Activated naive CD4-positive, alpha-beta T cell treated with anti-CD3 and anti-CD28 coated beads, Interleukin-2, amount 50 U/mL, for 24 hours (primary cell): Measurements from ENCODE around the gene ACAP2.
"Not testable (repeated sequence)": the region's sequence is repeated elsewhere in the genome, so short reads cannot be mapped to it uniquely, and the experiment has no call there.

Experiments
- H3K27ac Mint-ChIP-seq: one replicate; pipeline ENCODE4 v1.8.0; 2021; ENCODE audit warnings: mild to moderate bottlenecking, mixed read lengths
- H3K27me3 Mint-ChIP-seq: one replicate; pipeline ENCODE4 v1.8.0; 2021; ENCODE audit warnings: mixed read lengths
- H3K36me3 Mint-ChIP-seq: one replicate; pipeline ENCODE4 v1.8.0; 2021; ENCODE audit warnings: mixed read lengths
- H3K4me1 Mint-ChIP-seq: one replicate; pipeline ENCODE4 v1.8.0; 2021; ENCODE audit warnings: mixed read lengths
- H3K4me3 Mint-ChIP-seq: one replicate; pipeline ENCODE4 v1.8.0; 2021; ENCODE audit warnings: mild to moderate bottlenecking, mixed read lengths
- H3K9me3 Mint-ChIP-seq: one replicate; pipeline ENCODE4 v1.8.0; 2021; ENCODE audit warnings: mixed read lengths

Gene ACAP2

DNA sequence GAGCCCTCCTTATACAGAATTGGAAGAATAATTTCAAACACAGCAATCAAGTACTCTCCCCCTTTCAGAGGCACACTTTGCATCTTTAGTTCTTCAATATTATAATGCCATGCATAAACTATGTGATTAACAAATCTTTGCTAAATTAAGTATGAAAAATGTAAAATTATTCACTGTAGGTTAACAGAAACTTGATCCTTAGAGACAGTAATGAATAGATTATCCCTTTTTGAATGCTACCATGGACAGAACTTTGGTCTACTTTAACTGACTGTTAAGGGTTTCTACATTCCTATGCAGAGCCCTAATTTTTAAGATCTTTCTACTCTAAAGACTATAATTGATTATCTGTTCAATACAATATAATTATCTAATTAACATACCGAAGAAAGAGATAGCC lies 146.2 kb downstream of the ACAP2 start:
- no peak overlapping the region for H3K27ac Mint-ChIP-seq
- H3K36me3 Mint-ChIP-seq = peaks cover 6% of the 10 kb centered on the region
- no peaks in the 10 kb centered on the region for H3K27me3 Mint-ChIP-seq
- H3K4me1 Mint-ChIP-seq = peaks cover 3% of the 10 kb centered on the region
- no peaks in the 10 kb centered on the region for H3K9me3 Mint-ChIP-seq
- H3K4me3 Mint-ChIP-seq = no peak overlapping the region

DNA sequence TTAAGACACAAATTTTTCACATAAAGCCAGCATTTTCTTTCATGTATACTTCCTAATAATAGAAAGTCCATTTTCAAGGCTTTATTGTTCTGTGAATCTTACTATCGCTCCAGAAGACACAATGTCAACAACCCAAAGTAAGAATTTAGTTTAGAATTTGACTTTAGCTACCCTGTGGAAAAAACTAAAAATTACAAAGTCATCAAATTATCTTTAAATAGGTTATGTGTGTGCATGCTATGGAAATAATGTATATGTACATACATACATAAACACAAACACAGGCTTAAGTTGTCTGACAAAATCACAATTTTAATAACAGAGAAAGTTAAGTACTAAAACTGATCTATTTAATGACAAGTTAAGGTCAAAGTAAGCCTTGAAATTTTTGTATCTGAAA lies 151.7 kb downstream of the ACAP2 start:
- Mint-ChIP-seq H3K4me1 (no peaks in the 10 kb centered on the region), H3K9me3 (no peaks in the 10 kb centered on the region), H3K4me3 (no peak overlapping the region), H3K27me3 (no peaks in the 10 kb centered on the region), H3K27ac (no peak overlapping the region), H3K36me3 (peaks cover 10% of the 10 kb centered on the region)

DNA sequence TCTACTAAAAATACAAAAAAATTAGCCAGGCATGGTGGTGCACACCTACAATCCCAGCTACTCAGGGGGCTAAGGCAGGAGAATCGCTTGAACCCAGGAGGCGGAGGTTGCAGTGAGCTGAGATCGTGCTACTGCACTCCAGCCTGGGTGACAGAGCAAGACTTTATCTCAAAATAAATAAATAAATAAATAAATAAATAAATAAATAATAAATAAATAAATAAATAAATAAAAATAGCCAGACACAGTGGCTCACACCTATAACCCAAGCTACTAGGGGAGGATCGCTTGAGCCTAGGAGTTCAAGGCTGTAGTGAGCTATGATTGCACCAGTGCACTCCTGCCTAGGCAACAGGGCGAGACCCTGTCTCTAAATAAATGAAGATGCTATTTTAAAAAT lies 152.2 kb downstream of the ACAP2 start:
- not testable (repeated sequence) for H3K36me3 Mint-ChIP-seq, H3K9me3 Mint-ChIP-seq, H3K4me3 Mint-ChIP-seq, H3K27me3 Mint-ChIP-seq, H3K27ac Mint-ChIP-seq, H3K4me1 Mint-ChIP-seq

DNA sequence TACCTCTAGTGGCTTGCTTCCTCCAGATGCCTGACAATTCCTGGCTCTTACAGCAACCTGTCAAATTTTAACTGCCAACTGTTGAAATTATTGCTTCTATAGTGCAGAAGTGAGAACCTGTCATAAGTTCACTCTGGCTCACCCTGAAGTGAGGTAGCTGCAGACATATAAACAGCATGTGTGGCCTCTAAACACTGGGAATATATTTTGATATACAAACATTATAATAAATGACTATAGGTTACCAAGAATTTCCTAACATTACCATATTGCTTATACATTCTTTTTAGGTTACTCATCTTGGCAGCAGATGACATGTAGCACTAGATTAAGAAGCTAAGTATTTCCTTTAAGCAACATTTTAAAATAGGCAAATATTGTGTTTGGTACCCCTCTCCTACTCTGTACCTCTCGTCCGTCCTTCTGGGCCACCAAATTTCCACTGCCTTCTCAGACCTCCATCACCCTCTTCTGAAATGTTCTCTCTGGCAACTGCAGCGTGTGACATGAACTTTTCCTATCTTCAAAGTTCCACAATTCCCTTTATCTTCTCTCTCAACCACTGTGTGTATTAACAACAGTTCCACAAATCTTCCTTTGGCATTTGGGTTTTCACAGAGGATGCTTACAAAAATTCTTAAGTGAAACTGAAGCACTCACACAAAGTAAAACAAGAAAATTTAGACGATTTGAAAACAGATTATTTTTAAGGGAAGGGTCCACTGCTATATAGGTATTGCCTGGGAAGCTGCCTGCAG lies 156.5 kb downstream of the ACAP2 start:
- peaks cover 19% of the 10 kb centered on the region for H3K4me1 Mint-ChIP-seq
- peaks cover 5% of the 10 kb centered on the region for H3K36me3 Mint-ChIP-seq
- H3K27ac Mint-ChIP-seq = no peak overlapping the region
- no peaks in the 10 kb centered on the region for H3K27me3 Mint-ChIP-seq
- H3K4me3 Mint-ChIP-seq = no peak overlapping the region
- H3K9me3 Mint-ChIP-seq = no peaks in the 10 kb centered on the region

DNA sequence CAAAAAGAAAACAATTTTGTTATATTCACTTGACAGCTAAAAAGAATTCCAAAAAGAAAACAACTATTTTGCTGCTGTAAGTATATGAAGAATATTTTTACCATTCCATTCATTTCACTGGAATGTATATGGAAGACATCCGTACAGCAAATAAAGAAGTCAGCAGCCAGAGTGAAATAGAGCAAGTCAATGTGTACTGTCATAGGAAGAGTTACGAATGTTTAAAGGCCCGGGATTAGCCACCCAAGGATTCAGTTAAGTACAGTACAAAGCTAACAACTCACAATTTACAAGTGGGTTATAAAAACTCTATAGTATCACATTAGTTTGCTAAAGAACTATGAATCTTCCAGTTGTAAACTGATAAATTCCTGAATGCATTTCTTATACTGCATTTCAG lies 157.4 kb downstream of the ACAP2 start:
- no peaks in the 10 kb centered on the region for H3K27me3 Mint-ChIP-seq
- no peak overlapping the region for H3K4me3 Mint-ChIP-seq
- no peaks in the 10 kb centered on the region for H3K9me3 Mint-ChIP-seq
- no peak overlapping the region for H3K27ac Mint-ChIP-seq
- H3K36me3 Mint-ChIP-seq = peaks cover 7% of the 10 kb centered on the region
- peaks cover 19% of the 10 kb centered on the region for H3K4me1 Mint-ChIP-seq

DNA sequence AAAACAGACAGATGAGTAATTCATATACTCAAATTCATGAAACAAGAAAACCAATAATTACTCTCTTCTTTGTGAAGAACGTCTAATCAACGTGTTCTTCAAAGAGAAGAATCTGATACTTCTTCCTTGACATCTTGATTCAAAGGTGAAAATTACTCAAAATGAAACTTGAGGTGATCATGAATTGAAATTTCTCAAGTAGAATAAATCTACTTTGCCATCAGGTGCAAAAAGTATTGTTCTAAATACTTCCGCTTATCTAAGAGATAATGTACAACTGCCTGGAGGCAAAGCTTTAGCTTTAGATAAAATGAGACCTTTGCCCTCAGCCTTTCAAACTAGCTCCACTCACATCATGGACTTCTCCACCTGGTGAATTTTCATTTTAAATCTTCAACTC lies 158.0 kb downstream of the ACAP2 start:
- Mint-ChIP-seq H3K9me3 (no peaks in the 10 kb centered on the region), H3K4me1 (peaks cover 19% of the 10 kb centered on the region), H3K27ac (no peak overlapping the region), H3K4me3 (no peak overlapping the region), H3K36me3 (peaks cover 7% of the 10 kb centered on the region), H3K27me3 (no peaks in the 10 kb centered on the region)

DNA sequence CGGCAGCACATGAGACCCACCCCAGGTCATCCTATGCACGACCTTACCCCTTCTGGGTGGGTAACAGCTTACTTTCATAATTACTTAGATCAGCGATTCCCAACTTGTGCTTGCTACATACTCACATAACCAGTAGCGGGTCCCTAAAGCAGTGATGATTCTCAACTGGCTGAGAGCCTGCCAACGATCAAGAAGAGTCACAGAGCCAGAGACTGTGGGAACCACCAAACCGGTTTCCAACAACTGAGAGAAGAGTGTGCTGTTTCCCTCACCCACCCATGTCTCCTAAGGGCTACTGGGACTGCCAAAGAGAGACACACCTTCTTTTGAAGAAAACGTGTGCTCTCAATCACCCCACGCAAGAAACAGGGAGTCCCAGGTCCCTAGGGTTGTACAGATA lies 159.9 kb downstream of the ACAP2 start:
- peaks cover 5% of the 10 kb centered on the region for H3K36me3 Mint-ChIP-seq
- H3K27me3 Mint-ChIP-seq = no peaks in the 10 kb centered on the region
- H3K27ac Mint-ChIP-seq = peak overlapping the region; percentile 23
- no peaks in the 10 kb centered on the region for H3K9me3 Mint-ChIP-seq
- peaks cover 19% of the 10 kb centered on the region for H3K4me1 Mint-ChIP-seq
- H3K4me3 Mint-ChIP-seq = no peak overlapping the region

DNA sequence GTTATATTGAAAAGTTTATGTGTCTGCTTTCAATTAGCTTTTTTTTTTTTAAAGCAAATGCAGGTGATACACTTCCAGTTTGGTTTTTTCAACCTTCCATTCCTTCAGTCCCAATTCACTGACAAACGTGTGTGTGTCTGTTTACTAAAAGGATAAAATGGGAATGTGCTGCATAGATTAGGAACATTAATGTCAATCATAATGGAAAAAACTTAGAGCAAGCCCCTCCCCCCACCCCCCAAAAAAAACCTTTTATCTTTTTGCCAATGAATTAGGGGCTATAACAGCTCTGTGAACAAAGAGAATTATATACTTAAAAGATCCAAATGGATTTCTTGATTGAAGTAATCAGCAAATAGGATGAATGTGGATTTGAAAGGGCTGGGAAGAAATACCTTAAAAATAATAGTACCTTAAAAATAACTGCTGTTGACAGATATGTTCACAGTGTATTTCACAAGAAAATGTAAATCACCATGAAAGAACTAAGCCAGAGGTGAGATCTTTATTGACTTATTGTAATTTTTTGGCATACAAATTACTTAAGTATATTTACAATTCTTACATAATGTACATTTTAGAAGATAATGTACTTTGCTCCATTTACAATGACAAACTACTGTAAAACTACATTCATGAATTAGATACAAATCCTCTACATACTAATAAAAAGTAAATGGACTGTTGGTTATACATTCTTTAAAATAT lies 168.4 kb downstream of the ACAP2 start:
- Mint-ChIP-seq H3K36me3 (no peaks in the 10 kb centered on the region), H3K4me3 (no peak overlapping the region), H3K9me3 (no peaks in the 10 kb centered on the region), H3K27me3 (no peaks in the 10 kb centered on the region), H3K4me1 (peaks cover 15% of the 10 kb centered on the region), H3K27ac (no peak overlapping the region)

DNA sequence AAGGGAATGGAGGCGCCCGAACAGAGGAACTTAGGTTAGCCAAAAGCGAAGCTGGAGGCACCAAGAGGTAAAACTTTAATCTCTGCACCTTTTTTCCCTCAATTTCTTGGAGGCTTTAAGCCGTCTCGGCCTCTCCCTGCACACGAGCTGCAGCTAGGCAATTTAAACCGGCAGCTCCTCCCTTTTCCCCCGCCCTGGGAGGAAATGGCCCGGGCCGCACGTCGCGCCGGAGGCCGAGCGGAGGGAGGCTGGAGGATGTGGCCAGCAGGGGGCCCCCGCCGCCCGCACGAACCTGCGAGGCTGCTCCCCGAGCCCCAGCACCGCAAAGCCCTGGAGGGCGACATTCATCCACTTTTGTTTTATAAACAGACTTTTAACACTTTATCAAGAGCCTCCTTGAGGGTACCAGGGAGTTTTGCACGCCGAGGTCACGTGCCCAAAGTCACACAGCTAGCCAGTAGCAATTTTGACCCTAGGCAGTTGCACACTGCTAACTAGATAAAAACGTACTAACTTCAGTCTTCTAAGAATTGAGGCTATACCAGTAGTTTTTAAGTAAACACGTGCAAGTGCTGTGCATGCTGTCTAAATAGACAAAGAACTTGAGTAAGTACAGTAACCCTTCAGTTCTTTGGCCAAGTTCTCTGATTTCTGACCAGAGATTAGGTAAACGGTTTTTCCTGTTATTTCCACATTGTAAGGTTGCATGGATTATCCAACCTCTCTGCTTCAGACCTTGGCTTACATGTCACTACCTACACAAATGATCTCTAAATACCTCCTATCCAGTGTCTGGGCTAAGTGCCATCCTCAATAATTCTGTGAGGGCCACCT lies 171.2 kb downstream of the ACAP2 start:
- peak overlapping the region; percentile 87 for H3K27ac Mint-ChIP-seq
- H3K4me1 Mint-ChIP-seq = peaks cover 26% of the 10 kb centered on the region
- no peaks in the 10 kb centered on the region for H3K27me3 Mint-ChIP-seq
- peaks cover 2% of the 10 kb centered on the region for H3K36me3 Mint-ChIP-seq
- H3K9me3 Mint-ChIP-seq = no peaks in the 10 kb centered on the region
- peak overlapping the region; percentile 89 for H3K4me3 Mint-ChIP-seq

DNA sequence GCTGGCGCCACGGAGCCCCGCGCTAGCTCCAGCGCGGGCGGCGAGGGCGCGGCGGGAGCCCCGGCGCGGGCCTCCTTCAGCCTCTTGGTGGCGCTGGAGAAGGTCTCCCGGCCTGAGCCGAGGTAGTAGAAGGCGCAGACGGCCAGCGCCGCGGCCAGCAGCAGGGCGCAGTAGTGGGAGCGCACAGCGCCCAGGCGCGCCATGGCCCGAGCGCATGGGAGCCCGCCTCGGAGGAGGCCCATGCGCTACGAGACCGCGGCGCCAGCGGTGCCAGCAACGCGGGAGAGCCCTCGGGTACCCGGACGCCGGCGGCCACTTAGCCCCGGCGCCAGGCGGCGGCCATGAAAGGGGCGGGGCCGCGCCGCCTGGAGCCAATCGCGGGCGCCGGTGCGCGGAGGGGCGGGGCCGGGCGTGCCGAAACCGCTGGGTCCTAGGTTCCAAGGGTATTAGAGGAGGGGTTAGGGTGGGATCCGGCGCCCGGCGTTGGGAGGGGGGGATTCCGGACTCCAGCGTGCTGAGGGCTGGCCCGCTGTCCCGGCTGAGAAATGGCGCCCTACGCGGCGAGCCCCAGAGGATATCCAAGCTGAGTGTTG lies 171.9 kb downstream of the ACAP2 start, which contains the start of gene XXYLT1:
Gene XXYLT1, minus strand, starts transcription at position 343 of the 593 bp plus-strand sequence. Its CDS starts 101 bp downstream, at position 242.
- H3K27me3 Mint-ChIP-seq = no peaks in the 10 kb centered on the region
- peaks cover 26% of the 10 kb centered on the region for H3K4me1 Mint-ChIP-seq
- peak within 1 kb of the TSS; percentile 89 for H3K4me3 Mint-ChIP-seq
- H3K36me3 Mint-ChIP-seq = peaks cover 2% of the 10 kb centered on the region
- H3K9me3 Mint-ChIP-seq = no peaks in the 10 kb centered on the region
- H3K27ac Mint-ChIP-seq = peak within 1 kb of the TSS; percentile 87

DNA sequence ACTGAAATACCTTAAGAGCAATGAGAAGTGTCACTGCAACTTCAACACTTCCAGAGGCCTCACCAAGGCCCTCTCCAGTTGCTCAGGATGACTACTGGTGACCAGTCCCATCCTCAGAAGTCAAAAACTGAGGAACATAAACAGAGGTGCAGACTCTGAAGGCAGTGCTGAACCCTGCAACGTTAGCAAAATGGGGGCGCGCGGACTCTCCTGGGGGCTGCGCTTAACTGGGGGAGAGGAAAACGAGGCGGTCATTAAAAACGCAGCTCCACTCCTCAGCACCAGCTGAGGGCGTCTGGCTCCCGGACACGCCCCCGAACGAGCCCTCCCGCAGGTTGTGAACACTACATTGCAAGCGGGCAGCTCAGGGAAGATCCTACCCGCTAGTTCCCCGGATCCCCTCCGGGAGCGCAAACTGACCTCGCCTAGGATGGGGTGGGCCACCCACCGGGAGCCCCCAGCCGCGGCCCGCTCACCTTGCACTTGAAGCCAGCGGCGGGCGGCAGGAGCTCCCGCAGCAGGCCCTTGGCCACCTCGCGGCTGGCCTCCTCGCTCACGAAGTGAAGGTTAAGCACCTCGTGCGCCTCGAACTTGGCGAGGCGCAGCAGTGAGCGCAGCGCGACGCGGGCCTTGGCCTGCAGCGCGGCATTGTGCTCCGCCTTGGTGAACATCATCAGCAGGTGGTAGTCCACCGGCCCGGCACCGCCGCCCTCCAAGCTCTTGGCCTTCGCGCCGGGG lies 172.6 kb downstream of the ACAP2 start:
- no peaks in the 10 kb centered on the region for H3K9me3 Mint-ChIP-seq
- H3K27me3 Mint-ChIP-seq = no peaks in the 10 kb centered on the region
- H3K4me1 Mint-ChIP-seq = peaks cover 26% of the 10 kb centered on the region
- H3K36me3 Mint-ChIP-seq = peaks cover 2% of the 10 kb centered on the region
- peak overlapping the region; percentile 79 for H3K27ac Mint-ChIP-seq
- peak overlapping the region; percentile 87 for H3K4me3 Mint-ChIP-seq

DNA sequence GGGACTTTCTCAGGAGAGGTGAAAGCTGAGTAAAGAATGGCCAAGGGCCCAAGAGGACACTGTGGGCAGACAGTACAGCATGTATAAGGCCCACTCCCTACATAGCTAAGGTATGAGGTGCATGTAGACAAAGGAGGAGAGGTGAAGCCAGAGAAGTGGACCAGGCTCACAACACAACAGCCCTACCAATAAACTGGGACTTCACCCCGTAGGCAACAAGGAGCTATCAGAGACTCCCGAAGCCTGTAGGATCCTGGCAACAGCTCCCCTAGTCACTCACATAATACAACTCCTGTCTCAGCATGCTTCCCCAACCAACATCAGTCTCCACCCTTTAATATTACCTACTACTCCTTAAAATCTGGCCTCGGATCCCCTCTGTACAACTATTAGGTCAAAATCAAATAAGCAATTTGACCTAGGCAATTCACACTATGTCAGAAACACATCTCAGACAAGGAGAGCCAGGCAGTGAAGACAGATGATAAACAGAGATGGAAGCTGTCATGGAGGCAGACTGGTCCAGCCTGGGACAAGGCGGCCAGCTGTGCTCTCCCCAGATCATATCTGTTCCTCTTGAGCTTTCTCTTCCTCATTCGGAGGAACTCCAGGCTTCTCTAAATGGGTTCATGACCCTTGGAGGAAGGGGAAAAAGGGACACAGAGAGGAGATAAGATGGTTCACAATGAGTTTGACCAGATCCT lies 173.3 kb downstream of the ACAP2 start:
- Mint-ChIP-seq H3K27me3 (no peaks in the 10 kb centered on the region), H3K4me3 (peak overlapping the region; percentile 87), H3K4me1 (peaks cover 26% of the 10 kb centered on the region), H3K36me3 (peaks cover 4% of the 10 kb centered on the region), H3K9me3 (no peaks in the 10 kb centered on the region), H3K27ac (no peak overlapping the region)

DNA sequence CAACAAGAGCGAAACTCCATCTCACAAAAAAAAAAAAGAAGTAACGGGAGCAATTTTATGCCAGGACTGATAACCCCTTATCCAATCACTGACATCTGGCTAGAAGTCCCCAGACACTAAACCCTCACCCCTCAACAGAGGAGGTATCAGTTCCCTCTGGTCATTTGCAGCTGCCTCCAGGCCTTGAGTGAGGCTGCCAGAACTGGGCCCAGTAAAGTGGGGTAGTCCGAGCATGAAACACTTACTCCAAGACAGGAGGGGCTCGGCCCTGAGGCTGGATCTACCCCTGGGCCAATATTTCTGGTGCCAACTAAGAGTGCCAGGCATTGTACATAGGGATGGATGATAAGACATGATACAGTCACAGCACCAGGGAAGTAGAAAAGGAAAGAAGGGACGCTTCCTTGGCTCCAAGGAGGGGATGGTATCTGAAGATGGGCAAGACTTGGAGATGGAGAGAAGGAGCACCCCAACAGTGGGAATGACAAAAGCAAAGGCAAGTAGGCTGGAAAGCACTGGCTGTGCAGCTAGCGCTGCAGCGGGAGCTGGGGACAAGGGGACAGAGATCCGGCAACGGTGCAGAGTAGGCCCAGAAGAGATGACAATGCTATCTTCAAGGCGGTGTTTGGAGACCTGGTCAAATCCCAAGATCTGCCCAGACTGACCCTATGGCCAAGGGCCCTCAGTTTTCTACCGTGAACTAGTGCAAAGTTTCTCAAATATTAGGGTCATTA lies 174.1 kb downstream of the ACAP2 start:
- no peaks in the 10 kb centered on the region for H3K27me3 Mint-ChIP-seq
- peak overlapping the region; percentile 2 for H3K27ac Mint-ChIP-seq
- H3K4me3 Mint-ChIP-seq = peak overlapping the region; percentile 87
- H3K9me3 Mint-ChIP-seq = no peaks in the 10 kb centered on the region
- H3K36me3 Mint-ChIP-seq = peaks cover 4% of the 10 kb centered on the region
- H3K4me1 Mint-ChIP-seq = peaks cover 26% of the 10 kb centered on the region

DNA sequence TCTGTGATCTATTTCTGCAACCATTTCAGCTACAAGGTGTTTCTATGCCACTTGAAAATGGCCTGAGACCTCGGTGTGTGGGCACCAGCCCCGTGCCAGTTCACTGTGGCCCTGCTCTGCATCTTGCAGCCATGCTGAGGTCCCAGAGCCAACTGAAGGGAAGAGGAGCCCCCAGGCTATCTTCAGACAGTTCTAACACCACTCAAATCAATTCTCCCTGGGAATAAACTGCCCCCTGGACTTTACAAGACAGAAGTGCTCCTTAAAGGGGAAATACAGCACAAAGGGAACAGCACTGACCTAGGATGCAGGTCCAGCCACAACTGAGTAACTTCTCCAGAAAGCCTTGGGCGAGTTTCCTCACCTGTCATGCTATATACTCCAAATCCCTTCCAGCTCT lies 175.7 kb downstream of the ACAP2 start:
- Mint-ChIP-seq H3K27me3 (no peaks in the 10 kb centered on the region), H3K4me1 (peaks cover 24% of the 10 kb centered on the region), H3K27ac (no peak overlapping the region), H3K36me3 (peaks cover 4% of the 10 kb centered on the region), H3K9me3 (no peaks in the 10 kb centered on the region), H3K4me3 (no peak overlapping the region)
